Measurements from ENCODE around the gene TMEM69. TPM values are rescaled to one million over a fixed set of nuclear protein-coding genes. Genes with fewer than 3 reads are reported as not detected.

Gene TMEM69
- total RNA-seq, 1 experiment from 2014 or later, result 39.3 TPM

DNA sequence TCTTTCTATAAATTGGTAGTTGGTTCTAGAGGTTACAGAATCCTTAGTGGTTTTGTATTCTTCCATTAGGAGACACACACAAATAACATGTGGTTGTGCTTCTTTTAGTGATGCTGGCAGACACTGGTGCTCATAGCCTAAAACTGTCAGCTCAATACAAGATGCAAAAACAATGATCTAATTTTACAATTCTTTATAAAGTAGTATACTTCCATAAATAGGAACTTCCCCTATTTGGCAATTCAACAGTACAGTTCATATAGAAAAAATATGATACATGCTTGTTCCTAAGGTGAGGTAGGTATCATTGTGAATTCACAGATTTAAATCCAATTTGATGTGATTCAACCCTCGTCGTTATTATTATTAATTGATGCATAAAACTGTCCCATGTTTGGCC lies 43.3 kb upstream of the TMEM69 start:
- DNase-seq (ENCODE audit: low read depth, low spot score), result no peak
- H3K27ac ChIP-seq (ENCODE audit: low read depth, low read length), result peak overlapping the region; percentile 2; the same call in 1 of the 2 replicates
- no peak for ATAC-seq
- H3K4me1 ChIP-seq (ENCODE audit: control insufficient read depth in 1 of 2, insufficient read depth in 2 of 2, low read length in 2 of 2), result peaks cover 3 to 7% of the 10 kb centered on the region in 2 experiments; a peak in 3 of 4 replicates
- TF ChIP-seq YY1 (IDR thresholded peaks at IDR 0.05; ENCODE audit: extremely low read depth, insufficient replicate concordance, low read depth, low read length), result no peak
- no peak for TF ChIP-seq ZFX (IDR thresholded peaks at IDR 0.05)
- TF ChIP-seq ELF1 (IDR thresholded peaks at IDR 0.05; ENCODE audit: borderline replicate concordance, low read depth), result no peak
- no peak for TF ChIP-seq FOSL1 (IDR thresholded peaks at IDR 0.05; ENCODE audit: low read depth)
- no peak for TF ChIP-seq EZH2phosphoT487 (IDR thresholded peaks at IDR 0.05; ENCODE audit: borderline replicate concordance)
- POLR2A ChIA-PET, result no interaction called here
- no peaks in the 10 kb centered on the region for H3K27me3 ChIP-seq (ENCODE audit: insufficient read depth, low read length)
- H2AFZ ChIP-seq (ENCODE audit: low read depth, low read length, poor library complexity, severe bottlenecking), result no peak overlapping the region
- H4K20me1 ChIP-seq (ENCODE audit: insufficient read depth), result no peaks in the 10 kb centered on the region
- H3K4me3 ChIP-seq (replicated peaks in 1 of 2; ENCODE audit: low read depth in 1 of 2, low read length in 2 of 2), result no peak overlapping the region
- CTCF ChIA-PET, result no interaction called here
- intact Hi-C loops (cut with micrococcal nuclease), result loop anchor here (2.0 to 10.0 kb wide), 2 partner anchors 200 to 236 kb away; no protein-coding TSS in a partner anchor
- RAD21 ChIA-PET (ENCODE audit: low non-redundant PET in 1 of 2, low total read pairs in 2 of 2, uncharacterized antibody in 2 of 2, unreplicated experiment in 2 of 2), result no interaction called here
- H3K4me2 ChIP-seq (ENCODE audit: low read length), result no peak overlapping the region
- peaks cover 17 to 26% of the 10 kb centered on the region in 2 experiments; a peak in 3 of 4 replicates for H3K36me3 ChIP-seq (ENCODE audit: control insufficient read depth in 1 of 2, insufficient read depth in 2 of 2, low read length in 2 of 2)
- H3K9me3 ChIP-seq (ENCODE audit: control insufficient read depth in 1 of 2, insufficient read depth in 1 of 2, low read depth in 1 of 2, low read length in 2 of 2), result no peaks in the 10 kb centered on the region
- BruUV-seq (replicated peaks), result no TSS peak
- no peak overlapping the region for H3K9ac ChIP-seq (ENCODE audit: low read length)
- H3K79me2 ChIP-seq (ENCODE audit: insufficient read depth, low read length), result peaks cover 29% of the 10 kb centered on the region
- no peaks in the 10 kb centered on the region for H3K9me2 ChIP-seq (ENCODE audit: insufficient read depth)

- no peak overlapping the region for H3K4me2 ChIP-seq (ENCODE audit: low read length)
- H3K9me3 ChIP-seq (ENCODE audit: control insufficient read depth in 1 of 2, insufficient read depth in 1 of 2, low read depth in 1 of 2, low read length in 2 of 2), result no peaks in the 10 kb centered on the region
- H3K27ac ChIP-seq (ENCODE audit: low read depth, low read length), result no peak overlapping the region
- no peaks in the 10 kb centered on the region for H4K20me1 ChIP-seq (ENCODE audit: insufficient read depth)
- ChIA-PET CTCF (no interaction called here), RAD21 (ENCODE audit: low non-redundant PET in 1 of 2, low total read pairs in 2 of 2, uncharacterized antibody in 2 of 2, unreplicated experiment in 2 of 2) (no interaction called here), POLR2A (no interaction called here)
- H3K4me1 ChIP-seq (ENCODE audit: control insufficient read depth in 1 of 2, insufficient read depth in 2 of 2, low read length in 2 of 2), result peaks cover 3 to 7% of the 10 kb centered on the region in 2 experiments; a peak in 3 of 4 replicates
- no peak overlapping the region for H2AFZ ChIP-seq (ENCODE audit: low read depth, low read length, poor library complexity, severe bottlenecking)
- H3K27me3 ChIP-seq (ENCODE audit: insufficient read depth, low read length), result no peaks in the 10 kb centered on the region
- no TSS peak for BruUV-seq (replicated peaks)
- H3K9me2 ChIP-seq (ENCODE audit: insufficient read depth), result no peaks in the 10 kb centered on the region
- H3K9ac ChIP-seq (ENCODE audit: low read length), result no peak overlapping the region
- intact Hi-C loops (cut with micrococcal nuclease), result loop anchor here (10.0 kb wide), 1 partner anchor 197 kb away; no protein-coding TSS in a partner anchor
- peaks cover 20 to 28% of the 10 kb centered on the region in 2 experiments; a peak in 2 of 4 replicates for H3K36me3 ChIP-seq (ENCODE audit: control insufficient read depth in 1 of 2, insufficient read depth in 2 of 2, low read length in 2 of 2)
- peaks cover 41% of the 10 kb centered on the region for H3K79me2 ChIP-seq (ENCODE audit: insufficient read depth, low read length)
- ATAC-seq (no peak), DNase-seq (ENCODE audit: low read depth, low spot score) (no peak)
- no peak overlapping the region for H3K4me3 ChIP-seq (replicated peaks in 1 of 2; ENCODE audit: low read depth in 1 of 2, low read length in 2 of 2)
- TF ChIP-seq ZFX (IDR thresholded peaks at IDR 0.05) (no peak), ELF1 (IDR thresholded peaks at IDR 0.05; ENCODE audit: borderline replicate concordance, low read depth) (no peak), SRF (IDR thresholded peaks at IDR 0.05; ENCODE audit: low read depth) (no peak), JUND (IDR thresholded peaks at IDR 0.05) (no peak), MAX (IDR thresholded peaks at IDR 0.05) (no peak), EZH2 (IDR thresholded peaks at IDR 0.05) (no peak), EZH2phosphoT487 (IDR thresholded peaks at IDR 0.05; ENCODE audit: borderline replicate concordance) (no peak), SIN3A (IDR thresholded peaks at IDR 0.05; ENCODE audit: low read depth) (no peak), SP1 (IDR thresholded peaks at IDR 0.05; ENCODE audit: low read depth) (no peak), RAD21 (IDR thresholded peaks at IDR 0.05; ENCODE audit: low read depth) (no peak), FOSL1 (IDR thresholded peaks at IDR 0.05; ENCODE audit: low read depth) (no peak), YY1 (IDR thresholded peaks at IDR 0.05; ENCODE audit: extremely low read depth, insufficient replicate concordance, low read depth, low read length) (no peak), TCF7L2 (IDR thresholded peaks at IDR 0.05; ENCODE audit: borderline replicate concordance, extremely low read depth, insufficient read depth, insufficient read length) (no peak)
- TF ChIP-seq, protein P1, sequence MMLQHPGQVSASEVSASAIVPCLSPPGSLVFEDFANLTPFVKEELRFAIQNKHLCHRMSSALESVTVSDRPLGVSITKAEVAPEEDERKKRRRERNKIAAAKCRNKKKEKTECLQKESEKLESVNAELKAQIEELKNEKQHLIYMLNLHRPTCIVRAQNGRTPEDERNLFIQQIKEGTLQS (IDR thresholded peaks at IDR 0.05), result no peak
- TF ChIP-seq, protein P2, sequence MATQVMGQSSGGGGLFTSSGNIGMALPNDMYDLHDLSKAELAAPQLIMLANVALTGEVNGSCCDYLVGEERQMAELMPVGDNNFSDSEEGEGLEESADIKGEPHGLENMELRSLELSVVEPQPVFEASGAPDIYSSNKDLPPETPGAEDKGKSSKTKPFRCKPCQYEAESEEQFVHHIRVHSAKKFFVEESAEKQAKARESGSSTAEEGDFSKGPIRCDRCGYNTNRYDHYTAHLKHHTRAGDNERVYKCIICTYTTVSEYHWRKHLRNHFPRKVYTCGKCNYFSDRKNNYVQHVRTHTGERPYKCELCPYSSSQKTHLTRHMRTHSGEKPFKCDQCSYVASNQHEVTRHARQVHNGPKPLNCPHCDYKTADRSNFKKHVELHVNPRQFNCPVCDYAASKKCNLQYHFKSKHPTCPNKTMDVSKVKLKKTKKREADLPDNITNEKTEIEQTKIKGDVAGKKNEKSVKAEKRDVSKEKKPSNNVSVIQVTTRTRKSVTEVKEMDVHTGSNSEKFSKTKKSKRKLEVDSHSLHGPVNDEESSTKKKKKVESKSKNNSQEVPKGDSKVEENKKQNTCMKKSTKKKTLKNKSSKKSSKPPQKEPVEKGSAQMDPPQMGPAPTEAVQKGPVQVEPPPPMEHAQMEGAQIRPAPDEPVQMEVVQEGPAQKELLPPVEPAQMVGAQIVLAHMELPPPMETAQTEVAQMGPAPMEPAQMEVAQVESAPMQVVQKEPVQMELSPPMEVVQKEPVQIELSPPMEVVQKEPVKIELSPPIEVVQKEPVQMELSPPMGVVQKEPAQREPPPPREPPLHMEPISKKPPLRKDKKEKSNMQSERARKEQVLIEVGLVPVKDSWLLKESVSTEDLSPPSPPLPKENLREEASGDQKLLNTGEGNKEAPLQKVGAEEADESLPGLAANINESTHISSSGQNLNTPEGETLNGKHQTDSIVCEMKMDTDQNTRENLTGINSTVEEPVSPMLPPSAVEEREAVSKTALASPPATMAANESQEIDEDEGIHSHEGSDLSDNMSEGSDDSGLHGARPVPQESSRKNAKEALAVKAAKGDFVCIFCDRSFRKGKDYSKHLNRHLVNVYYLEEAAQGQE (IDR thresholded peaks at IDR 0.05; ENCODE audit: low read depth), result no peak
Observed at GRCh38 chr1:45647248-45648021, 40.5 kb upstream of the TMEM69 start.

All from HCT116 (cell line).